OCI-LY1 (cell line): ENCODE data around the gene SS18L1.

Experiments
- H2AFZ ChIP-seq: fragments of 200-600 bp; sonication (generic), shearing (Covaris generic); 2 replicates; pipeline ENCODE4 v1.6.0; 2014; ENCODE audit warnings: antibody characterized with exemption, mild to moderate bottlenecking, low read length
- H3F3A ChIP-seq: fragments of 200-600 bp; sonication (generic), shearing (Covaris generic); 2 replicates; pipeline ENCODE4 v1.6.0; 2014; ENCODE audit warnings: mild to moderate bottlenecking, antibody characterized with exemption, low read length, moderate library complexity; ENCODE audit not compliant: insufficient read depth
- H3K27ac ChIP-seq: fragments of 200-600 bp; sonication (generic); 2 replicates; pipeline ENCODE4 v1.5.1; 2014; ENCODE audit warnings: low read length, mixed run types, mild to moderate bottlenecking, low read depth; ENCODE audit not compliant: poor library complexity, severe bottlenecking
- H3K27me3 ChIP-seq: fragments of 200-600 bp; sonication (generic); 2 replicates; pipeline ENCODE4 v1.6.0; 2014; ENCODE audit warnings: antibody characterized with exemption, mild to moderate bottlenecking, low read length, moderate library complexity; ENCODE audit not compliant: insufficient read depth
- H3K36me3 ChIP-seq: fragments of 200-600 bp; sonication (generic); 2 replicates; pipeline ENCODE4 v1.6.1; 2014; ENCODE audit warnings: mild to moderate bottlenecking, antibody characterized with exemption, low read length, moderate library complexity, mixed read lengths; ENCODE audit not compliant: insufficient read depth
- H3K4me1 ChIP-seq: fragments of 200-600 bp; sonication (generic); 2 replicates; pipeline ENCODE4 v1.5.1; 2014; ENCODE audit warnings: mild to moderate bottlenecking, low read length, moderate library complexity; ENCODE audit not compliant: insufficient read depth, severe bottlenecking
- H3K4me2 ChIP-seq: fragments of 200-600 bp; sonication (generic), shearing (Covaris generic); 2 replicates; pipeline ENCODE4 v1.6.1; 2014; ENCODE audit warnings: low read length
- H3K4me3 ChIP-seq: fragments of 200-600 bp; sonication (generic); 2 replicates; pipeline ENCODE4 v1.5.1; 2014; ENCODE audit warnings: low read length, low read depth, mild to moderate bottlenecking, mixed read lengths; ENCODE audit not compliant: poor library complexity, severe bottlenecking
- H3K79me2 ChIP-seq: fragments of 200-600 bp; shearing (Covaris generic); 2 replicates; pipeline ENCODE4 v1.6.1; 2016; ENCODE audit warnings: mixed run types, low read length, mixed read lengths; ENCODE audit not compliant: insufficient read depth
- H3K9ac ChIP-seq: fragments of 200-600 bp; sonication (generic), shearing (Covaris generic); 2 replicates; pipeline ENCODE4 v1.6.1; 2014; ENCODE audit warnings: mild to moderate bottlenecking, low read length, mixed read lengths
- H3K9me2 ChIP-seq: fragments of 200-600 bp; sonication (generic), shearing (Covaris generic); 2 replicates; pipeline ENCODE4 v1.6.1; 2014; ENCODE audit warnings: low read depth, mild to moderate bottlenecking, low read length, mixed read lengths
- H3K9me3 ChIP-seq: fragments of 200-600 bp; shearing (Covaris generic); 2 replicates; pipeline ENCODE4 v1.6.1; 2014; ENCODE audit warnings: low read length, mixed read lengths
- H4K20me1 ChIP-seq: fragments of 200-600 bp; sonication (generic), shearing (Covaris generic); 2 replicates; pipeline ENCODE4 v1.6.0; 2016; ENCODE audit warnings: mild to moderate bottlenecking, low read length; ENCODE audit not compliant: insufficient read depth
- EZH2 ChIP-seq: fragments of 200-600 bp; sonication (generic), shearing (Covaris generic); IDR thresholded peaks from 2 replicates; pipeline ENCODE4 v1.8.0; 2017; ENCODE audit warnings: borderline replicate concordance, mixed run types, mild to moderate bottlenecking, antibody characterized with exemption, low read length, moderate library complexity, mixed read lengths
- TF ChIP-seq, protein P1 (sequence below): fragments of 200-600 bp; sonication (generic), shearing (Covaris generic); IDR thresholded peaks from 2 replicates; pipeline ENCODE4 v1.5.1; 2017; ENCODE audit warnings: mild to moderate bottlenecking, antibody characterized with exemption, low read length, moderate library complexity, mixed read lengths

Gene SS18L1

DNA sequence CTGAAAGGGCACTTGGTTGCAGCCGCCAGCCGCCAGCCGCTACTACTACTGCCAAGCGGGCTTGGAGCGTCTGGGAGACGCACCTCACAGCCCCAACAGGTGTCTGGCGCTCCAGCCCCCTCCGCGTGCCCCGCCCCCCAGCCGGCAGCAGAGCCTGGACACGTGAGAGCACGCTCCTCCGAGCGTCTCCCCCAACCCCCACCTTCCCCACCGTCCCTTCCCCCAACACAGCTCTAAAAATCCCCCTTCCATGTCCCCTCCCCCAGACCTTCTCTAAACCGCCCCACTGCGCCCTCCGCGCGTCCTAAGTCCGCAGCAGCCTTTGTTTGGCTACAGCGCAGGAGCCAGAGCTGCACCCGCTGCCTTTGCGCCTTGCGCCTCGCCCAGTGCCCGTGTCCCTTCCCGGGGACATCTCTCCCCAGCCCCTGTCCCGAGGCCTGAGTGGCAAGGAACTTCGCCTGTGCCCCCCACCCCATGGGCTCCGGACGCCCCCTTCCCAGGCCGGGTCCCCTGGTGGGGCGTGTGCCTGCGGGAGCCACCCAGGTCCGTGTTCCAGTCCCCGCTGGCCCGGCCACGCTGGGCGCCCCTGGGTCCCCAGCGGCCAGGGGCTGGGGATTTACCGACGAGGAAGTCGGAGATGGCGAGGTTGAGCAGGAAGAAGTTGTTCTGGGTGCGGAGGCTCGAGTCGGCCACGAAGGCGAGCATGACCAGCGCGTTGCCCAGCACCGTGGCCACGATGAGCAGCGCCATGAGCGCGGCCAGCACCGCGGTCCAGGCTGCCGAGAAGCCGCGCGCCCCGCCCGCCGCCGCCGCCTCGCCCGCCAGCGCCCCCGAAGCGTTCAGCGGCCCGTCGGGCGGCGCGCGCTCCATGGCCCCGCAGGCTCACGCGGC, 75.8 kb downstream of the SS18L1 start:
- Histone ChIP-seq H3K9me3 (no peaks in the 10 kb centered on the region), H3K79me2 (no peaks in the 10 kb centered on the region), H3K27ac (no peak overlapping the region), H3F3A (no peaks in the 10 kb centered on the region), H3K27me3 (peaks cover 5% of the 10 kb centered on the region; the same call in 1 of the 2 replicates), H3K4me2 (peak overlapping the region; percentile 4; the same call in 1 of the 2 replicates), H3K9ac (no peak overlapping the region), H3K4me3 (no peak overlapping the region), H3K36me3 (no peaks in the 10 kb centered on the region), H2AFZ (no peak overlapping the region), H4K20me1 (no peaks in the 10 kb centered on the region), H3K4me1 (no peaks in the 10 kb centered on the region), H3K9me2 (no peaks in the 10 kb centered on the region)
- TF ChIP-seq, protein P1, sequence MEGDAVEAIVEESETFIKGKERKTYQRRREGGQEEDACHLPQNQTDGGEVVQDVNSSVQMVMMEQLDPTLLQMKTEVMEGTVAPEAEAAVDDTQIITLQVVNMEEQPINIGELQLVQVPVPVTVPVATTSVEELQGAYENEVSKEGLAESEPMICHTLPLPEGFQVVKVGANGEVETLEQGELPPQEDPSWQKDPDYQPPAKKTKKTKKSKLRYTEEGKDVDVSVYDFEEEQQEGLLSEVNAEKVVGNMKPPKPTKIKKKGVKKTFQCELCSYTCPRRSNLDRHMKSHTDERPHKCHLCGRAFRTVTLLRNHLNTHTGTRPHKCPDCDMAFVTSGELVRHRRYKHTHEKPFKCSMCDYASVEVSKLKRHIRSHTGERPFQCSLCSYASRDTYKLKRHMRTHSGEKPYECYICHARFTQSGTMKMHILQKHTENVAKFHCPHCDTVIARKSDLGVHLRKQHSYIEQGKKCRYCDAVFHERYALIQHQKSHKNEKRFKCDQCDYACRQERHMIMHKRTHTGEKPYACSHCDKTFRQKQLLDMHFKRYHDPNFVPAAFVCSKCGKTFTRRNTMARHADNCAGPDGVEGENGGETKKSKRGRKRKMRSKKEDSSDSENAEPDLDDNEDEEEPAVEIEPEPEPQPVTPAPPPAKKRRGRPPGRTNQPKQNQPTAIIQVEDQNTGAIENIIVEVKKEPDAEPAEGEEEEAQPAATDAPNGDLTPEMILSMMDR, result no peak
- TF ChIP-seq EZH2, result no peak

DNA sequence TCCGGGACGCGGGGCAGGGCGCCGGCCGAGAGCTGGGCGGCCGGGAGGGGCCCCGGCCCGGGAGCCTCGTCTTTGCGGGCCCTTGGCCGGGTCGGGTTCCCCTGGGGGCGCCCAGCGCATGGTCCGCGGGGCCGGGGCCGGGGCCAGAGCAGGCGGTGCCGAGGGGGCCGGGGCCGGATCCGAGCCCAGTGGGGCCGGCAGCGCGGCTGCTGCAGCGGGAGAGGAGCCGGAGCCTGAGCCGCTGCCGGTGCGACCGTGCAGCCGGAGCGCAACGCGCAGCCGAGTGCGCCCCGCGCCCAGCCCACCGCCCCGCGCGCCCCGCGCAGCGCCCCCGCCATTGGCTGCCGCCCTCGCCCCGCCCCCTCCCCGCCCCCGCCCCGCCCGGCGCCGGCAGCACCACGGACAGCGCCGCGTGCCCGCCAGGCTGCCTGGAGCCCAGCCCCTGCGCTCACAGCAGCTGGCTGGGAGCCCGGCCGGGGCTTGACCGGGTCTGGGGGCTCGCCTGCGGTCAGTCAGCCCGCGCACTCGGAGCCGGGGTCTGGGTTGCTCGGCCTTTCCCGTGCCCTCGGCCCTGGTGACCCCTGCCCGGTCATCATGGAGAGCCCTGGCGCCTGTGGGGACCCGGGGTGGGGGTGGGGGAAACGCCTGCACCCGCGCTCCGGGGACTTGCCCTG, 76.6 kb downstream of the SS18L1 start, which contains the start of gene HRH3:
Gene HRH3, minus strand, starts transcription at position 287 of the 674 bp plus-strand sequence. CDS start 308 bp downstream, outside the sequence.
- H3K4me1 ChIP-seq, result no peaks in the 10 kb centered on the region
- no peaks in the 10 kb centered on the region for H4K20me1 ChIP-seq
- no peak within 1 kb of the TSS for H3K9ac ChIP-seq
- H3K4me2 ChIP-seq, result peak within 1 kb of the TSS; percentile 4; the same call in 1 of the 2 replicates
- H3K9me2 ChIP-seq, result no peaks in the 10 kb centered on the region
- H3F3A ChIP-seq, result no peaks in the 10 kb centered on the region
- H3K27me3 ChIP-seq, result peaks cover 5% of the 10 kb centered on the region; the same call in 1 of the 2 replicates
- no peaks in the 10 kb centered on the region for H3K36me3 ChIP-seq
- no peaks in the 10 kb centered on the region for H3K79me2 ChIP-seq
- no peak for TF ChIP-seq EZH2
- TF ChIP-seq, protein P1, result no peak
- no peaks in the 10 kb centered on the region for H3K9me3 ChIP-seq
- H3K4me3 ChIP-seq, result no peak within 1 kb of the TSS
- no peak within 1 kb of the TSS for H2AFZ ChIP-seq
- H3K27ac ChIP-seq, result no peak within 1 kb of the TSS

DNA sequence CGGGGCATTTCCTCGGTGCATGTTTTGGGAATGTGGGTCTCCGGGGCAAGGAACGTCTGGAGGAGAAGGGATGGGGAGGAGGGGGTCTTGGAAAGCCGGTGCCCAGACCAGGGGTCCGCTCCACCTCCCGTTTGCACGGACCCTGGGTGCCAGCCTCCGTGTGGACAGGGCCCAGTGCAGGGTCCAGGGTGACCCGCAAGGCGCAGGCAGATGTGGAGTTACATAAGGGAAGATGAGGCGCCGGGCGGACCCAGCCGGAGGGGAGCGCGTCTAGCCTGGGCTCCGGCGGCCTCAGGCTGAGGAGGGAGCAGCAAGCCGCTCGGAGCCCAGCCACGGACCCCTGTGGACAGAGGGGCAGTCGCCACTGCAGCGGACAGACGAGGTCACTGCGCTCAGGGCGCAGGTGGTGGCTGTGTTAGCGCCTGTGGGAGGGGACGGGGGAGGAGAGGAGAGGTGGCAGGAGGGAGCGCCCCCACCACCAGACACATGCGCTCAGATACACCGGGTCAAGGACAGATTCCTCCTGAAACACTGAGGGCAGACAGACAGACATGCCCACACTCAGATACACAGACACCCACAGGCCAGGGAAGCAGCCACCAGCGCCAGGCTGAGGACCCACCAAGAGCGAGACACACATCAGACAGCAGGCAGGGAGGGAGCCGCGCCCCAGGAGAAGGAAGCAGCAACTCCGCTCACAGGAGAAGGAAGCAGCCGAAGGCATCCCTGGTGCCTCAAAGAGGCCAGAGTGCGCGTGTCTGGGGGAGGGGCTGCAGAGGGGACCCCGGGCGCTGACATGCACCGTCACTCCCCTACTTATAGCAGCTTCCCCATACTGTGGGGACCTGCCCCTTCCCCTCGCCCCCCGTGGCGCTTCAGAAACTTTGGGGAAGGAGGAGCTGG, 77.3 kb downstream of the SS18L1 start:
- Histone ChIP-seq H3F3A (no peaks in the 10 kb centered on the region), H2AFZ (no peak overlapping the region), H3K4me1 (no peaks in the 10 kb centered on the region), H3K9me2 (no peaks in the 10 kb centered on the region), H3K79me2 (no peaks in the 10 kb centered on the region), H3K36me3 (no peaks in the 10 kb centered on the region), H3K9me3 (no peaks in the 10 kb centered on the region), H3K27ac (no peak overlapping the region), H3K27me3 (peaks cover 5% of the 10 kb centered on the region; the same call in 1 of the 2 replicates), H4K20me1 (no peaks in the 10 kb centered on the region), H3K9ac (no peak overlapping the region), H3K4me2 (no peak overlapping the region), H3K4me3 (no peak overlapping the region)
- TF ChIP-seq, protein P1, result no peak
- TF ChIP-seq EZH2, result no peak
